GM06990 (cell line): ENCODE measurements around the gene RAB31.
A peak's percentile ranks its signal among the peaks of the same experiment; 100 is the strongest.

Experiments
- DNase-seq: peaks from one replicate; pipeline ENCODE4 v3.0.0-alpha.2; 2011; ENCODE audit not compliant: insufficient read length; ENCODE audit errors: extremely low read depth
- H3K27me3 ChIP-seq: replicated peaks from 2 replicates; pipeline ENCODE4 v1.6.0; 2011; ENCODE audit warnings: low read length; ENCODE audit not compliant: control insufficient read depth, insufficient read depth
- H3K36me3 ChIP-seq: 2 replicates; pipeline ENCODE4 v1.5.1; 2011; ENCODE audit warnings: low read length; ENCODE audit not compliant: control insufficient read depth, insufficient read depth
- H3K4me3 ChIP-seq: replicated peaks from 2 replicates; pipeline ENCODE4 v1.5.1; 2011; ENCODE audit warnings: low read depth, mild to moderate bottlenecking, control low read depth, low read length
- CTCF ChIP-seq: IDR thresholded peaks from 2 replicates; pipeline ENCODE4 v1.5.1; 2011; ENCODE audit warnings: low read length, control low read depth, mild to moderate bottlenecking, inconsistent platforms; ENCODE audit not compliant: insufficient read depth, poor library complexity, severe bottlenecking

The RAB31 gene

GRCh38 chr18:9866627-9867026 is 158.5 kb downstream of the RAB31 start:
- TF ChIP-seq CTCF = no peak
- Histone ChIP-seq H3K4me3 (no peak overlapping the region), H3K36me3 (peaks cover 2% of the 10 kb centered on the region; the same call in 1 of the 2 replicates), H3K27me3 (no peaks in the 10 kb centered on the region)
- no peak for DNase-seq

GRCh38 chr18:9867071-9867594 is 159.0 kb downstream of the RAB31 start:
- no peak for DNase-seq
- no peak overlapping the region for H3K4me3 ChIP-seq
- TF ChIP-seq CTCF = no peak
- peaks cover 2% of the 10 kb centered on the region; the same call in 1 of the 2 replicates for H3K36me3 ChIP-seq
- H3K27me3 ChIP-seq = no peaks in the 10 kb centered on the region

GRCh38 chr18:9868857-9869714 is 161.0 kb downstream of the RAB31 start:
- no peaks in the 10 kb centered on the region for H3K36me3 ChIP-seq
- H3K27me3 ChIP-seq = no peaks in the 10 kb centered on the region

GRCh38 chr18:9869715-9870430 is 161.8 kb downstream of the RAB31 start:
- DNase-seq = peak; percentile 54
- no peak for TF ChIP-seq CTCF
- no peaks in the 10 kb centered on the region for H3K27me3 ChIP-seq
- no peaks in the 10 kb centered on the region for H3K36me3 ChIP-seq
- no peak overlapping the region for H3K4me3 ChIP-seq

More at GRCh38 chr18:9868857-9869714, 161.0 kb downstream of the RAB31 start:
- no peak for TF ChIP-seq CTCF
- DNase-seq = no peak
- H3K4me3 ChIP-seq = no peak overlapping the region

- no peak for TF ChIP-seq CTCF
- DNase-seq = no peak
- Histone ChIP-seq H3K27me3 (no peaks in the 10 kb centered on the region), H3K36me3 (no peaks in the 10 kb centered on the region), H3K4me3 (no peak overlapping the region)
Observed at GRCh38 chr18:9870431-9871008, 162.4 kb downstream of the RAB31 start.
